ENCODE results near the gene KRT35. TPM values are rescaled to one million over a fixed set of nuclear protein-coding genes. Genes with fewer than 3 reads are reported as not detected.

KRT35 gene
- total and polyA plus RNA-seq, 2 of the 13 experiments (the other 11 are each of a cell fraction or from before 2014, with no cell fraction given): not detected

- no peak for TF ChIP-seq ASH2L (IDR thresholded peaks at IDR 0.05; ENCODE audit: insufficient read length, low read depth, low read length)
- TF ChIP-seq FOXA1 (IDR thresholded peaks at IDR 0.05): no peak
- no peak for TF ChIP-seq FOXA1 (CRISPR knock-in tag; IDR thresholded peaks at IDR 0.05)
- no peak for TF ChIP-seq ZNF761 (CRISPR knock-in tag; conservative IDR thresholded peaks at IDR 0.05)
- TF ChIP-seq MZF1 (CRISPR knock-in tag; IDR thresholded peaks at IDR 0.05; ENCODE audit: borderline replicate concordance): no peak
- TF ChIP-seq ZNF569 (CRISPR knock-in tag; IDR thresholded peaks at IDR 0.05; ENCODE audit: borderline replicate concordance): peak; percentile 68; the same call in 1 of the 2 replicates
- TF ChIP-seq HOXA9 (CRISPR knock-in tag; IDR thresholded peaks at IDR 0.05; ENCODE audit: borderline replicate concordance): no peak
- 0 out of 2 replicates have a peak, but pooled peaks have one; percentile 28 for TF ChIP-seq ZNF230 (CRISPR knock-in tag; IDR thresholded peaks at IDR 0.05)
- TF ChIP-seq E2F5 (CRISPR knock-in tag; conservative IDR thresholded peaks at IDR 0.05): no peak
- no peak for TF ChIP-seq ZNF234 (CRISPR knock-in tag; conservative IDR thresholded peaks at IDR 0.05)
- no peak for TF ChIP-seq ZNF354B (CRISPR knock-in tag; IDR thresholded peaks at IDR 0.05)
- no peak for TF ChIP-seq SMARCC2 (IDR thresholded peaks at IDR 0.05)
- TF ChIP-seq TAF1 (CRISPR knock-in tag; IDR thresholded peaks at IDR 0.05): no peak; the same call in 1 of the 2 replicates
- TF ChIP-seq CHD2 (IDR thresholded peaks at IDR 0.05; ENCODE audit: low read depth, low read length): no peak
- TF ChIP-seq BRF2 (CRISPR knock-in tag; IDR thresholded peaks at IDR 0.05): no peak
- TF ChIP-seq ZNF468 (CRISPR knock-in tag; IDR thresholded peaks at IDR 0.05): 0 out of 2 replicates have a peak, but pooled peaks have one; percentile 51
- 0 out of 2 replicates have a peak, but pooled peaks have one; percentile 33 for TF ChIP-seq ZNF724P (CRISPR knock-in tag; IDR thresholded peaks at IDR 0.05; ENCODE audit: borderline replicate concordance)
- no peak for TF ChIP-seq SETDB1 (CRISPR knock-in tag; IDR thresholded peaks at IDR 0.05; ENCODE audit: borderline replicate concordance)
- peak; percentile 26 for TF ChIP-seq MAX (IDR thresholded peaks at IDR 0.05)
- no peak for TF ChIP-seq ZNF609 (CRISPR knock-in tag; IDR thresholded peaks at IDR 0.05; ENCODE audit: borderline replicate concordance)
- TF ChIP-seq MYNN (CRISPR knock-in tag; IDR thresholded peaks at IDR 0.05; ENCODE audit: low read depth): no peak
- no peak for TF ChIP-seq ZNF782 (CRISPR knock-in tag; IDR thresholded peaks at IDR 0.05; ENCODE audit: borderline replicate concordance)
- no peak for TF ChIP-seq KDM3A (CRISPR knock-in tag; IDR thresholded peaks at IDR 0.05; ENCODE audit: low read depth)
Measured at GRCh38 chr17:41527063-41528023, 46.4 kb upstream of the KRT35 start (continued).
